Measurements from ENCODE around the gene APOBEC4.
A peak's percentile ranks its signal among the peaks of the same experiment; 100 is the strongest.
"Not testable (repeated sequence)": the region's sequence is repeated elsewhere in the genome, so short reads cannot be mapped to it uniquely, and the experiment has no call there.

APOBEC4 gene

DNA sequence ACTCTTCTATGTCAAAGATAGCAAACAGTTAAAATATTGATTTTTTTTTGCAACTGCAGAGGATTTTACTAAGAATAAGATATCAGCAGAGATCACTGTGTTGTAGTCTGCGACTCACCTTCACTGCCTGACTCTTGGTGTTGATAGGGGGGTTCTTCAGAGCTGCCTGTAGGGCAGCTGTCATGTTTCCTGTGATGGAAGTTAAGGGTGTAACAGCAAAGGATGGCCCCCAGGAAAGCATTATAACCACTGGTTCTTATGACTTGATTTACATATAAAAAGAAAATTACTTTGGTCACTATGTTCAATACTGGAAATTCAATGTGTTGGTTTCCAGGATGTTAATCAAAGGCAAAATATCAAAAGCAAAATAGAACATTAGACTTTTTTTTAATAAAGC is 20.2 kb downstream of the APOBEC4 start:
- no peak for DNase-seq

DNA sequence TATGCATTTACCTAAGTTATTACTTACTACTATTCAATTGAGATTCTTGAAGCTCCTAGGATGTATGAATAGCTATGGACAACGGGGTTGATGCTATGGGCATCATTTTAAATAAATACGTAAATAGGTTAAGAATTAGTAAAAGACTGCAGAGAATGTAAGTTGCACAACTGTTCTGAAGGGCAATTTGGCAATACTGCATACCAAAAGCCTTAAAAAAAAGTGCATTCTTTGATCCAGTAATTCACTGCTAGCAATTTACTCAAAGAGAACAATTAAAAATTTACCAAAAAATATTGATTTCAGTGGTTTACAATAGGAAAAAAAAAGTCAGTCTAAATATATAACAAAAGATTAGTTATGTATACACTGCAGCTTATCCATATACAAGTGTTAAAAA is 21.0 kb downstream of the APOBEC4 start:
- DNase-seq, result no peak

DNA sequence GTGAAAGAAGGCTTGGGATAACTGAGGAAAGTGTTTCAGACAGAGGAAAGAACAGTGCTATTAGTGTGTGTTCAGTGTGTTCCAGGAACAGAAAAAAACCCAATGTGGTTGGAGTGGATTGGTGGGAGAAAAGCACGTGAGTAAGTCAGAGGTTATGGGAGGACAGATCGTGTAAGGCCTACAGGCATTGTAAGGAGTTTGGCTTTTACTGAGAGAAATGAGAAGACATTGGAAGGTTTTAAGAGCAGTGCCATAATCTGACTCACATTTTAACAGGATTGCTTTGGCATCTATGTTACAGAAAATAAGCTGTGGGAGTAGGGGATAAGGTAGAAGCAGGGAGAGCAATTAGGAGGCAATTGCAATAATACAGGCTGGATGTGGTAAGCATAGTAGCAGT is 22.4 kb downstream of the APOBEC4 start:
- DNase-seq, result no peak

DNA sequence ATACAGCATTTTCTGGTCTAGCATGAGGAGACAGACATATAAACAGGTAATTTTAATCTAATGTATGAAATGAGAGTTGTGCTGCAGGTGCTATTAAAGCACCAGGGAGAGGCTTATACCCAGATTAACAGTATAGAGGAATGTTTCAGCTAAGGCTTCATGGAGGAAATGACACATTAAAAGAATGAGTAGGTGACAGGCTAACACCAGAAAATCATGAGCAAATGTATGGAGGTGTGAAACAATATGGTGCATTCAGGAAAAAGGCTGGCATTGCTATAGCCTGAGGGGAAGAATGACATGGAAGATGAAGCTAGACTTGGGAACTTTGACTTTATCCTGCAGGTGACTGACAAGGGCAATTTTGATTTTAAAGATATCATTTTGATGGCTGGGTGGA is 24.6 kb downstream of the APOBEC4 start:
- DNase-seq, result no peak

DNA sequence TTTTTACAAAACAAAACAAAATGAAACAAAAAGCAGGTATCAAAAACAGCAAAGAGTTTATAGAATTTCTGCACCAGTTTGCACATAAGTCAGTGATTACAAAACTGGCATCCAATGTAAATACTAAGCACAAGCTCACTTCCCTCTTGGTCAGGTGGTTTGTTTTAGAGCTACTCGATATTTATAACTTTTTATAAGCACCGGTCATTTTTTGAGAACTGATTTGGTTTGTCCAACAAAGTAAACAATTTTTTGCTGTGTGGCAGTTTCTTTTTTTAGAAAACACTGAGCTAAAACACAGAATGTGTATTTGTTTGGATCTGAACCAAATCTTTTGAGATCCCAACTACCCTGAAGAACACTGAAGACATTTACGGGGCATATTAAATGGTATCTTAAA is 26.9 kb downstream of the APOBEC4 start:
- DNase-seq, result not testable (repeated sequence)

DNA sequence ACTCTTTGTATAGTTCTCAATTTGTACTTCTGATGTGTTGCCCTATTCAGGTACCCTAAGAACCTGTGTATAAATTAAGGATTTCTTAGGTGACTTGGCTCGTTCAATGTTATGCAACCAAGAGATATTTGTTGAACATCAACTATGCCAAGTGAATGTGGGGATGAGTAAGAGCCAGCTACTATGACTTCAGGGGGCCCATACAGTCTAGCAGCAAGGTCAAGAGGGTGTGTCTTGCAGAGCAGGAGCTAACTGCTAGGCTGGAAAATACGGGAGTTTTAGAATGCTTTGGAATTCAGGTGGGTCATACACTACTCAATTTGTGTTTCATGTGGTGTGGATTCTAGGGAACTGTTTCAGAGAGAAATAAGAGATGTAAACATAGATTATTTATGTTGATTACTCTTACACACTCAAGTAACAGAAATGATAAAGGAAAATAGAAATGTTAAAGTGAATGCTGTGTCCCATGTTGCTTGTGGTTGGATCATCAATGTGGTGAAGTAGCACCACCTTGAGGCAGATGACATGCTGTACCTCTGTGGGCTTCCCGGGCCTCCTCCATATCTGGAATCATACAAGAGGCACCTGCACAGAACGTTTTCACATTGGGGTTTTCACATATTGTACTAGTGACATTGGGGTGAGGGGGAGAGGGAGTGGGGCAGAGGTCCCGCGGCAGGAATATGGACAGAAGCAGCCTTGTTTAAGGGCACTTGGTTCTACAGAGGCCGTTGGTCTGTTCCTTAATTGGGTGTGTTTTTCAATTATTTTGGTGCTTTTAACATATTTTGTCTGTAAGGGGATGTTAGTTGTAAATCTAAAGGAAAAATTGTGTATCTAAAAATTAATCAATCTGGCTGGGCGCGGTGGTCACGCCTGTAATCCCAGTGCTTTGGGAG is 30.0 kb downstream of the APOBEC4 start:
- DNase-seq, result peak; percentile 47

DNA sequence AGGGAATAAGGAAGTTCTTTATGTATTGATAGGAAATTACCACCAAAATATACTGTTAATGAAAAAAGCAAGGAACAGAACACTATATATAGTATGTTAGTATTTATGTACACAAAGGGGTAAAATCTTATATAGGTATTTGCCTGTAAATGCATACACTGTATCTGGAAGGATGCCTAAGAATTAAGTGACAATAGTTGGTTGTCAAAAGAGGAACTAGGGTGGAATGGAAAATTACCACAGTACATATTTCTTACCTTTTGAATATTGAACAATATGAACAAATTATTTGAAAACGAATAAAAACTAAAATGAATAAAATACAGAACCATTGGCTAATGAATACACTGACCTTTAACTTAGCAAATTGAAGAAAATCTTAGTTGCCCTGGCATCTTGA is 31.1 kb downstream of the APOBEC4 start:
- DNase-seq, result no peak

DNA sequence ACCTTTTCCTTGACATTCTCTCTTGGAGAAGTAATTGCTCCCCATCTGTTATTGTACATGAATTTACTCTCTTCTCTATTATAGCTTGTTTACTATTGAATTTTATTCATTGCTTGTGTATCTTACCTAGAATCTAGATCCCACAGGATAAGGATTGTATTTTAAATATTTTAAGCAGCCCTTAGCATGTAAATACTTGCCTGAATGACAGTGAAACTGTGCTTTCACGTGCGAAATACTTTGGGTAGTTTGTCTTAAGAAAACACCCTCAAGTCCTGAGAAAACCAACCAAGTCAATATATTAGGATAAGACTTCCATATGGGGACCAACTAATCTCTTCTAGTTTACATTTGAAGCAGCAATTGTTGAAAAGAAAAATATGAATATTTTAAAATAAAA is 32.8 kb downstream of the APOBEC4 start:
- DNase-seq, result no peak

DNA sequence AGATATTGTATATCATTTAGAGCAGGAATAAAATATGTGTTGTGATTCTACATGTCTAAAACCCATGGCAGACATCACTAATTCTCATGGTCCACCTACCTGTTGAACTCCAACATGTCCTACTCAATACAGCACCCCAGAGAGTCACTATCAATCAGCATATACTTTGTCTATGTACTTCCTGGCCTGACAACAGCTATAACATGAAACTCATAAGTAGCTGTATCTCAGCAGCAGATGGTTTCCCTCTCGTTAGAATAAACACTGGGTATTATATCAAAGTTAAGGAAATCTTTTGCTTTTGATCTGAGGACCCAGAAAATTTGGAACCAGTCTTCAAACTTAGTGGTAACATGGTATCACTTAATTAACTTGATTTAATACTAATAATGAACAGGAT is 33.3 kb downstream of the APOBEC4 start:
- DNase-seq, result no peak

DNA sequence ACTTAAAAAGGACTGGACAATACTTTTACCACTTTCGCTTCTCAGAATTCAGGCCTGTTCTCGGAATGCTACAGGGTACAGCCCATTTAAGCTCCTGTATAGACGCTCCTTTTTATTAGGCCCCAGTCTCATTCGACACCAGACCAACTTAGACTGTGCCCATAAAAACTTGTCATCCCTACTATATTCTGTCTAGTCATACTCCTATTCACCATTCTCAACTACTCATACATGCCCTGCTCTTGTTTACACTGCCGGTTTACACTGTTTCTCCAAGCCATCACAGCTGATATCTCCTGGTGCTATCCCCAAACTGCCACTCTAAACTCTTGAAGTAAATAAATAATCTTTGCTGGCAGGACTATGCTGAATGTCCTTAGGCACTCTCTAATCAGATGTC is 34.9 kb downstream of the APOBEC4 start:
- not testable (repeated sequence) for DNase-seq

DNA sequence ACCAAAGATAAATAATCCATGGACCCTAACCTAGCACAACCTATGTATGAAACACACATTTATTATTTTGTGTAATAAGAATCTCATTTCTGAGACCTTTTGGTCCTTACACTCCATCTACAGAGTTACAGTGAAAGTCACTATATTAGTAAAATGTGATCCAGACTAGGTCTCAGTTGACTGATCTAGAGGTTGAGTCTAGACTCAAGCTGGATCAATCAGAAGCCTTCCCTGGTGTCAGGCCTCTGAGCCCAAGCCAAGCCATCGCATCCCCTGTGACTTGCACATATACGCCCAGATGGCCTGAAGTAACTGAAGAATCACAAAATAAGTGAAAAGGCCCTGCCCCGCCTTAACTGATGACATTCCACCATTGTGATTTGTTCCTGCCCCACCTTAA is 40.1 kb downstream of the APOBEC4 start:
- DNase-seq, result not testable (repeated sequence)

DNA sequence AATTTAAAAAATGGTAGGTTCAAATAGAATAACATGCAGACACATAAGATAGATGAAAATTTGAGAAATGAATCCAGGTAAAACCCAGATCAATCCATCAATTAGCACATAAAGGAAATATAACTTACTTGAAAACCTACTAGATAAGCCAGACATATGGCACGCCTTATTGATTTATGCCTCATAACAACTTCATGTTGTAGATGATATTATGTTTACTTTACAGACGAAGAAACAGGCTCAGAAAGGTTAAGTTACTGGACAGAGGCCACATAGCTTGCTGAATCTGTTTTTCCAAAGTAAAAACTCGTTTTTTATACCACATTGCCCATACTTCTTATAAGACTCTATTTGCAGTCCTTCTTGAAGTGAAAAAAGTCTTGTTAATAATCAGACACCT is 40.7 kb downstream of the APOBEC4 start:
- no peak for DNase-seq

DNA sequence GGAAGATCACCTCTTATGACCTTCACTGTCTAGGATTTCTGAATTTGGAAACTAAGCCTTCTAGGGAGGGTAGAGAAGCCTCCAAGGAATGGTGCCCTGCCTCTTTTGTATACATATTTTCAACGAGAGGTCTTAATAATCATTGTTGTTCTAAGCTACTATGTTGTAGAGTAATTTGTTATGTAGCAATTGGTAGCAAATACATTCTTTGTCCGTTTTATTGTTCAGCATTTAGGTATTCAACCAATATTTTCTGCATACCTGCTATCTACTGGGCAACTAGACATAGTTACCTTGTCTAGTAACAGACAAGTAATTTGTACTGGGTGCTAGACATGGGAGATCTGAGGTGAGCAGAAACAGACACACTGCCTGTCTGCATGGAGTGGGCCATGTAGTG is 42.1 kb downstream of the APOBEC4 start:
- no peak for DNase-seq

DNA sequence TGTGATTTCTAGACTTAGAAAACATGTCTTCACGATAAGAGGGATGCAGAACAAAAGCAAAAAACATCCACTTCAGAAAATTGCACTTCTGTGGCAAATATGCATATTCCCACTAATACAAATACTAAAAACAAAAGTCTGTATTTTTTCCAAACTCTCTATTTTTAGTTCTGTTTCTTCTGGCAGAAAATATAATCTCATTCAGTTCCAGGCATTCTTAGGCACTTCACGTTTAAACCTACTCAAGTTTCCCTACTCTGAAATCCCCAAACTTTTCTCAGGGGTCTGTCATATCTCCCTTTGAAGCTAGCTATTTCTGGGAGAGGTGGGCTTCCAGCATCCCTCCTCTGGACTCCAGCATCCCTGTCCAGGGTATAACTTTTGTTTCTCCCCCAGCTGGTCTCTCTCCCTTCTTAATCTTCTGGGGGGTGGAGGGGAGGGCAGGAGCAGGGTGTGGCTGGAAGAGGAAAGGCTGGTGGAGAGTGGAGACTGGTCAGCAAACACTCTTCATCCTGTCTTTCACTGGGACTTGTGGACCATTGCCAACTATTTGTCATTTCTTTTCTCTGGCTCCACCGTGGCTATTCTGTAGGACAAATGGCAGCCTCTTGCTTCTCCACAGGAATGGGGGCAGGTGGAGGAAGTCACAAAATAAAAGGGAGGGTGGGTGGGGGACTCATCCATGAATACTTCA is 43.2 kb downstream of the APOBEC4 start:
- no peak for DNase-seq

DNA sequence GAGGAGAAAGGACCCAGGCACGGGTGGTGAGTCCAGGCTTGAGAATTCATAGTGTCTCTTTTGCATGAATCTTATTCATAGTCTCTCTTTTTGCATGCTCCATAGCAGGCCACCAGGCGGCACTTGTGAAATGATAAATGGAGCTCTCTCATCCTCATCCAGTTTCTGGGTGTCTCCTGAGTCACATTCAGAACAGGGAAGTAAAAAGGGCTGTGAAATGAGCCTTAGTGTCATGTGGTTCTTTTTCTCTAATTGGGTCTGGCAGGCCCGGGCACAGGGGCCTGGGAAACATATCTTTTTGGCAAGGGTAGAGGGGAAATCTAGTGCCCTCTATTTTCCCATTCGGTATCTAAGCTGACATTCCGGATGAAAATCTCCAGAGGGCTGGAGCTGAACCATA is 43.8 kb downstream of the APOBEC4 start:
- no peak for DNase-seq

DNA sequence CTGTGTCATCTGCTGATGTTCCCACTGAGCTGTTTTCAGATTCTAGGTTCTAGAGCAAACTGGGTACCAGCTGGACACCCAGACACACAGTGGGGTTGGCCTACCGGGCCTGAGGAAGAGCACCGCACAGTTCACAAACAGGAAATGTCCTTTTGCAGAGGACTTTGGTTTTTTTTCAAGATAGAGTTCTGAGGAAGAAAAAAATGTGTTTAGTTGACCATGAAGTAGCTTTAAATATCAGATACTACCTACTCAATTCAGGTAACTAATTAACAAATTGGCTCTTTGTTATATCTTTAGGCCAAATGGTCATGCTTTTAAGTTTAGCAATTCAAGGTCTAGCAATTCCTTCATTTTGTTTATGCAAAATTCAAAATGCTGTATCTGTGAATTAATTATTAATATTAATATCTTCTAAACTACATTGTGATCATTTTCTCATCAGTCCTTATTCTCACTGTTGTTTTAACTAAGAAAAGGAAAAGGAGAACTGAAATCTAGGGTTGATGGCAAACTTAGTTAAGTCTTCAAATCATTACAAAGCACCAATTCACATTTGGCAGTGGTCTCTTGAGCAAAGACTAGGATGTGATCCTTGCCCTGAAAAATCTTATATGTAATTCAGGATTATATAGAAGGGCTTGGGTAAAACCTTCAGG is 45.7 kb downstream of the APOBEC4 start:
- DNase-seq, result no peak

DNA sequence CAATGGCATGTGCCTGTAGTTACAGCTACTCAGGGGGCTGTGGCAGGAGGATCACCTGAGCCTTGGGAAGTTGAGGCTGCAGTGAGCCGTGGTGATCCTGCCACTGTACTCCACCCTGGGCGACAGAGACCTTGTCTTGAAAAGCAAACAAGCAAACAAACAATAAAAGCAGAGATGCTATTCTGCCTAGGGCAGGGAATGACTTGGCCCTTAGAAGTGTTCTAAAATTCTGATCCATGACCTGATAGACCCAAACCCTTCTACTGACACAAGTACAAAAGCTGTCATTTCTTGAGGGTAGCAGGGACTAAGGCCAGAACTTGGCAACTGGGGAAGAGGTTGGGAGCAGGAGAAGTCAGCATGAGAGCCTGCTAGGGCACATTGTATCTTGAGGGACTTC is 47.2 kb downstream of the APOBEC4 start:
- DNase-seq, result no peak

DNA sequence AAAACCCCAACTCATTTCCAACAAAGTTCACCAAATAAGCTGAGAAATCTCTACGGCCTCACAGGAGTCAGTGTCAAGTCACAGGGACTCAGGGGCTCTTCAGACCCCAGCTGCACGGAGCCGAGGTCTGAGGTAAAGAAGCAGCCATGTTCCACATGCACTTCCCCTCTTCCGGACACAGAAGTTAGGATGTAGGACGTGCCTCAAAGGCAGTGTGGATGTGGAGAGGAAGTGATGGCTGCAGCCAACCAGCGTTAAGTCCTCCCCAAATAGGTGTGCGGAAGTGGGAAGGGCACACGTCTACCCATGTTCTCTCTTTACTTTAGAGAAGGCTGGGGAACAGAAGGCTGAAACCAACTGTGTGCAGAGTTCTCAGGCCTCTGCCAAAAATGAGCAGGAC is 48.3 kb downstream of the APOBEC4 start:
- DNase-seq, result no peak

DNA sequence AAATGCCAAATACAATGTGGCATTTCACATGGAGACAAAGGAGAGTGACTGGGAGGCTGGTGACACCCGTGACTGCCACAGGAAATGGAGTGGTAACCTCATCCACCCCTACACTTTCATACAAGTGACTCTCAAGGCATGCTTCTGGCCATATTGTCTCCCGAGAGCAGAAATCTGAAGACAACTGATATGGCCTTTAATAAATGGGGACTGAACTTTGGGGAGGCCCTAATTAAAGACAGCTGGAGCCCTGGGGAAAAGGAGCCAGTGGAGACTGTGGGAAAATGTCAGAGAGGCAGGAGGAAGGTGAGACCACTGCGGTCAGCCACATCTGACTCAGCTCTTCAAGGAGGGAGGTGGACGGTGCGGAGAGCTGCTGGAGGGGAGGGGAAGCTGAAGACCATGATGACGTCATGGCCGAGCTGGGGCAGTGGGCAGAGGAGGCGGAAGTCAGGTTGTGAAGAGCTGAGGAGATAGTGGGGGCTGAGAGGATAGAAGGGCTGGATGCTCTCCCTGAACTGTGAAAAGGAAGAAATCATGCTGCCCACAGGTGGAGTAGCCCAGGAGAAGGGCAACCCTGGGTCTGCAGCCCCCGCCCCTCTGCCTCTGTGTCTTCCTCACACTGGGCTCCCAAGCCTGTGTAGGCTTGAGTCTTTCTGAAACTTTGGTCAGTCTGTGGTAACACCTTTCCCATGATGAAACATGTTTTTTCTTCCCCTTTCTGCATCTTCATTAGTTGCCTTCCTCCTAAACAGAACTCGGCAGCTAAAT is 48.9 kb downstream of the APOBEC4 start:
- no peak for DNase-seq

DNA sequence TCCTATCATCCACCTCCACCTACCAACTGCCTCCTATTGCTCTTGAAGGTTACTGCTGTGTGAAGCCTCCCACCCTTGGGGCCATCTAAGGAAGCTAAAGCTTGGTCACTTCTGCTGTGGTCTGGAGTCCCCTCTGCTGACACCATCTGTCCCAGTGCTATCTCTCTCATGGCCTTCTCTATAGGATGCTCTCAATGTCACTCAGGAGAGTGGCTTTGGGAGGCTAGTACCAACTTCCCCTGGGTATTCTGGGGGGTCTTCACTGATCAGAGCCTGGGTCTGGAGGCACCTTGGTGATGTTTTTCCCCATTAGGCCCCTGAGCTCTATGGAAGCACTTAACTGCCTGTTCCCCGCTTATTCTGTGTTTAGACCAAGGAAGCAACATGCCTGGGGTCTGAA is 50.6 kb downstream of the APOBEC4 start:
- no peak for DNase-seq

DNA sequence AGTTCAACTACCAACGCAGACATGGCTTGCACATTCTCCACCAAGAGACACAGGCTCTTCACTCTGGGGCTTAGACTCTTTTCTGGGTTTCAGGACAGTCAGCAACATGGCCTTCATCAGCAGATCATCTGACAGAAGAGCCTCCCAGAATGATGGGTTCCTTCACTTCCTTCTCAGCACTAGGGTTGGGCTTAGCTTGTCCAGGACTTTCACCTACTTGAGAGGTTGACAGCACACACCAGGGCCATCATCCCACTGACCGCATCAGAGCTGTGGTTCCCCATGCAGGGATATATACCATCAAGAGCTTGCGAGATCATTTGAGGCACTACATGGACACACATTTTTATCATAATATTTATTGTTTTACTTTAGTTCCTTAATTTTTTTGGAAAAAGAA is 52.5 kb downstream of the APOBEC4 start:
- DNase-seq, result no peak

DNA sequence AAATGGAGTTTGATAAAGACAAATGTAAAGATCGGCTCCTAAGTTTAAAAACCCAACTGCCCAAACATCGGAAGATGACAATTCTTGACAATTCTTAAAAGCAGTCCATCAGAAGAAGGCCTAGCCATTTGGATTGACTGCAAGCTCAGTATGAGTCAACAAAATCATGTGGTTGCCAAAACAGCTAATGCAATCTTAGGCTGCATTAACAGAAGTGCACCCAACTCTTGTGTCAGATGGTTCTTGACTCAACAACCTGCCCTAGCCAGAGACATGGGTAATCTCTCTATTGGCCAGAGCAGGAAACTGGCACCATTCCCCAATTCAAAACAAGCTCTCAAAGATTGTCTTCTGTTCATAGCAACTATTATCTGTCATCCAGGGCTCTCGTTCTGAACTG is 53.0 kb downstream of the APOBEC4 start:
- no peak for DNase-seq

DNA sequence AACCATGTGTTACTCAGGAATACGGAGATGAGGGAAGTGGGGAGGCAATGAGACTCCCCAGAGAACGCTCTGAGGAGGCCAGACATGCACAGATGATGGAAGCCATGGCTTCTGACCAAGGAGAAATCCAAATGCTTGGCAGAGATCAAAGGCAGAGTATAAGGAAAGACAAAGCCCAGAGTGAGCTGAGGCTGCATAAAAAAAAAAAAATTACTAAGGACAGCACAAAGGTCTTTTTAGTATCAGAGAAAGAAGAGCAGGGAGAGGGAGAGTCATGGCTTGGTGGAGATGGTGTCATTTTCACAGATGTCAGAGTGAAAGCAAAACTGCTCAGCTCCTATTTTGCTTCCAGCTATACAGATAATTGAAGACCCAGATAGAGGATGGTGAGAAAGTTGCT is 54.7 kb downstream of the APOBEC4 start:
- no peak for DNase-seq
